HepG2 (cell line): ENCODE results near the gene PRKCD. TPM values are rescaled to one million over a fixed set of nuclear protein-coding genes. Genes with fewer than 3 reads are reported as not detected.

Source experiments
- CBFB ChIP-seq: sonication (generic); formaldehyde crosslinking; IDR thresholded peaks from 2 replicates; pipeline ENCODE4 v1.4.0; 2020; ENCODE audit warnings: missing genetic modification reagents
- CENPX ChIP-seq: sonication (generic); formaldehyde crosslinking; IDR thresholded peaks from 2 replicates; pipeline ENCODE4 v1.9.0; 2021; ENCODE audit warnings: mild to moderate bottlenecking, missing genetic modification reagents, moderate library complexity
- CSRNP2 ChIP-seq: sonication (generic); formaldehyde crosslinking; conservative IDR thresholded peaks from 2 replicates; pipeline ENCODE4 v1.8.0; 2022; ENCODE audit warnings: low read depth, missing genetic modification reagents
- FOSL1 ChIP-seq: sonication (generic); formaldehyde crosslinking; IDR thresholded peaks from 2 replicates; pipeline ENCODE4 v1.9.0; 2021; ENCODE audit warnings: missing genetic modification reagents, borderline replicate concordance
- HDAC1 ChIP-seq: sonication (generic); formaldehyde crosslinking; IDR thresholded peaks from 2 replicates; pipeline ENCODE4 v1.5.1; 2020; ENCODE audit warnings: mild to moderate bottlenecking, missing genetic modification reagents
- HIVEP1 ChIP-seq: sonication (generic); formaldehyde crosslinking; IDR thresholded peaks from 2 replicates; pipeline ENCODE4 v1.4.0; 2020; ENCODE audit warnings: mild to moderate bottlenecking, missing genetic modification reagents
- HMGA1 ChIP-seq: sonication (generic); formaldehyde crosslinking; conservative IDR thresholded peaks from 2 replicates; pipeline ENCODE4 v1.4.0; 2020; ENCODE audit warnings: missing genetic modification reagents
- KLF13 ChIP-seq: sonication (generic); formaldehyde crosslinking; IDR thresholded peaks from 2 replicates; pipeline ENCODE4 v1.4.0; 2020; ENCODE audit warnings: mild to moderate bottlenecking, missing genetic modification reagents
- MED1 ChIP-seq: sonication (generic); formaldehyde crosslinking; IDR thresholded peaks from 2 replicates; pipeline ENCODE4 v1.4.0; 2020; ENCODE audit warnings: missing genetic modification reagents
- MTF1 ChIP-seq: sonication (generic); formaldehyde crosslinking; IDR thresholded peaks from 2 replicates; pipeline ENCODE4 v1.5.0; 2020; ENCODE audit warnings: missing genetic modification reagents
- NFATC3 ChIP-seq: sonication (generic); formaldehyde crosslinking; IDR thresholded peaks from 2 replicates; pipeline ENCODE4 v1.5.1; 2020; ENCODE audit warnings: mild to moderate bottlenecking, missing genetic modification reagents
- NPAS2 ChIP-seq: sonication (generic); formaldehyde crosslinking; IDR thresholded peaks from 2 replicates; pipeline ENCODE4 v1.8.0; 2022; ENCODE audit warnings: mild to moderate bottlenecking, missing genetic modification reagents, borderline replicate concordance
- NR0B2 ChIP-seq: sonication (generic); formaldehyde crosslinking; IDR thresholded peaks from 2 replicates; pipeline ENCODE4 v1.4.0; 2020; ENCODE audit warnings: mild to moderate bottlenecking, missing genetic modification reagents
- SIX4 ChIP-seq: sonication (generic); formaldehyde crosslinking; IDR thresholded peaks from 2 replicates; pipeline ENCODE4 v1.4.0; 2020; ENCODE audit warnings: missing genetic modification reagents
- SNAPC5 ChIP-seq: sonication (generic); formaldehyde crosslinking; IDR thresholded peaks from 2 replicates; pipeline ENCODE4 v1.8.1; 2023; ENCODE audit warnings: mild to moderate bottlenecking, missing genetic modification reagents, borderline replicate concordance
- SP1 ChIP-seq, 2 experiments: fragments of 450-650 bp in 1 of 2; sonication (generic) in 1 of 2; formaldehyde crosslinking in 1 of 2; IDR thresholded peaks; 2 replicates each; pipeline versions ENCODE4 v1.4.0 to v1.6.1; 2016 to 2020; ENCODE audit warnings: missing genetic modification reagents in 1 of 2
- SP2 ChIP-seq: sonication (generic); formaldehyde crosslinking; IDR thresholded peaks from 2 replicates; pipeline ENCODE4 v1.5.1; 2020; ENCODE audit warnings: mild to moderate bottlenecking, missing genetic modification reagents
- TBX3 ChIP-seq: fragments of 450-650 bp; IDR thresholded peaks from 2 replicates; pipeline ENCODE4 v1.6.1; 2017; ENCODE audit warnings: antibody characterized with exemption, mild to moderate bottlenecking, inconsistent platforms, borderline replicate concordance
- YY1 ChIP-seq: IDR thresholded peaks from 2 replicates; pipeline ENCODE4 v1.6.1; 2011; ENCODE audit warnings: low read length, low read depth, moderate library complexity, mild to moderate bottlenecking; ENCODE audit not compliant: insufficient read depth, insufficient replicate concordance
- ZBTB42 ChIP-seq: sonication (generic); formaldehyde crosslinking; IDR thresholded peaks from 2 replicates; pipeline ENCODE4 v1.5.0; 2020; ENCODE audit warnings: mild to moderate bottlenecking, missing genetic modification reagents
- ZNF235 ChIP-seq: sonication (generic); formaldehyde crosslinking; IDR thresholded peaks from 2 replicates; pipeline ENCODE4 v1.8.1; 2023; ENCODE audit warnings: mild to moderate bottlenecking, missing genetic modification reagents, borderline replicate concordance
- ZNF24 ChIP-seq: fragments of 450-650 bp; IDR thresholded peaks from 2 replicates; pipeline ENCODE4 v1.6.1; 2017; ENCODE audit warnings: antibody characterized with exemption, mild to moderate bottlenecking
- ZNF275 ChIP-seq: sonication (generic); formaldehyde crosslinking; IDR thresholded peaks from 2 replicates; pipeline ENCODE4 v1.8.0; 2022; ENCODE audit warnings: missing genetic modification reagents, mild to moderate bottlenecking, inconsistent platforms, borderline replicate concordance
- ZNF501 ChIP-seq: sonication (generic); formaldehyde crosslinking; IDR thresholded peaks from 2 replicates; pipeline ENCODE4 v1.5.1; 2020; ENCODE audit warnings: mild to moderate bottlenecking, moderate library complexity, missing genetic modification reagents
- ZNF605 ChIP-seq: sonication (generic); formaldehyde crosslinking; IDR thresholded peaks from 2 replicates; pipeline ENCODE4 v1.8.0; 2022; ENCODE audit warnings: mild to moderate bottlenecking, missing genetic modification reagents
- ZNF773 ChIP-seq: sonication (generic); formaldehyde crosslinking; IDR thresholded peaks from 2 replicates; pipeline ENCODE4 v1.4.0; 2020; ENCODE audit warnings: missing genetic modification reagents, borderline replicate concordance
- ZNF777 ChIP-seq: sonication (generic); formaldehyde crosslinking; IDR thresholded peaks from 2 replicates; pipeline ENCODE4 v1.4.0; 2020; ENCODE audit warnings: missing genetic modification reagents
- ZSCAN21 ChIP-seq: sonication (generic); formaldehyde crosslinking; IDR thresholded peaks from 2 replicates; pipeline ENCODE4 v1.8.0; 2022; ENCODE audit warnings: mild to moderate bottlenecking, missing genetic modification reagents, moderate library complexity, borderline replicate concordance
- polyA plus RNA-seq, 8 experiments: library from polyadenylated mRNA; depleted of rRNA in 3 of 8; stranded (reverse) in 7 of 8; unstranded in 1 of 8; fragments of >200 nt; fragmentation: Illumina TruSeq in 4 of 8; extraction: Trizol in 4 of 8; gene quantifications; 2 replicates each; pipeline versions ENCODE4 v1.2.1 to v1.2.3, GENCODE V29; 2011 to 2016; ENCODE audit warnings: low read depth in 4 of 8, missing spikeins in 1 of 8, mixed read lengths in 1 of 8; ENCODE audit not compliant: insufficient read depth in 1 of 8
- total RNA-seq, 5 experiments: library from RNA; depleted of rRNA; stranded (reverse); fragments of >200 nt; fragmentation: Illumina TruSeq; extraction: Trizol; gene quantifications; 2 replicates each; pipeline ENCODE4 v1.2.3, GENCODE V29; 2016; ENCODE audit warnings: low read depth in 1 of 5
- TF ChIP-seq, protein P1 (sequence below): sonication (generic); formaldehyde crosslinking; IDR thresholded peaks from 2 replicates; pipeline ENCODE4 v1.5.1; 2020; ENCODE audit warnings: missing genetic modification reagents, mild to moderate bottlenecking, borderline replicate concordance

The PRKCD gene
- total and polyA plus RNA-seq, 2 of the 13 experiments (the other 11 are each of a cell fraction or from before 2014, with no cell fraction given): 1.6 to 40.7 TPM

DNA sequence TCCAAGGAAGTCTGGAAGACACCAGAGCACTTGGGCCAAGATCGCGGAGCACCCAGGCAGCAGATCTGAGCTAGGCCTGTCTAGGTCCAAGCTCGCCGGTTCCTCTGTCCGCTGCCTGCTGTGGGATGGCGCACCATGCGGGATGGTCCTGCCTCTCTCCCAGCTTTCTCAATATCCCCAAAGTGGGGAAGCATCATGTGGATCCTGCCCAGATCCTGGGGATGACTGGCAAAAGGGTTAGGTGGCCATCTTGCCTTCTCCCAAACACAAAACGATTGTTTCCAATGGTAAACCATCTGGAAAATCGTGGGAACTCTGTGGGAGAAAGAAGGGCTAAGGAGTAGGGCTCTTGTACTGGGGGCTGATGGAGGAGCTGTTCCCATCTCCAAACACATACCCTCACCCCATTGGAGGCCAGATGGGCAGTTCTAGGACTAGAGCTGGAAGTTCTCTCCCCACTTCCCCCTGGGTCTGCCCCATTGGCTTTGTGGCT is 8.9 kb downstream of the PRKCD start (continued):
- 0 out of 2 replicates have a peak, but pooled peaks have one; percentile 19 for TF ChIP-seq NR0B2
- no peak for TF ChIP-seq HMGA1 (CRISPR knock-in tag)
- no peak for TF ChIP-seq ZNF777 (CRISPR knock-in tag)
- TF ChIP-seq NPAS2 (CRISPR knock-in tag): no peak
- TF ChIP-seq HIVEP1 (CRISPR knock-in tag): no peak
- TF ChIP-seq SP2 (CRISPR knock-in tag): no peak
- no peak for TF ChIP-seq KLF13 (CRISPR knock-in tag)
- TF ChIP-seq TBX3: no peak
- no peak for TF ChIP-seq ZNF24
- no peak for TF ChIP-seq NFATC3 (CRISPR knock-in tag)
- TF ChIP-seq ZNF773: no peak
- TF ChIP-seq, protein P1, sequence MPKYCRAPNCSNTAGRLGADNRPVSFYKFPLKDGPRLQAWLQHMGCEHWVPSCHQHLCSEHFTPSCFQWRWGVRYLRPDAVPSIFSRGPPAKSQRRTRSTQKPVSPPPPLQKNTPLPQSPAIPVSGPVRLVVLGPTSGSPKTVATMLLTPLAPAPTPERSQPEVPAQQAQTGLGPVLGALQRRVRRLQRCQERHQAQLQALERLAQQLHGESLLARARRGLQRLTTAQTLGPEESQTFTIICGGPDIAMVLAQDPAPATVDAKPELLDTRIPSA (CRISPR knock-in tag): no peak
- no peak for TF ChIP-seq ZSCAN21
- no peak for TF ChIP-seq SP1 (IDR thresholded peaks at IDR 0.05)
- no peak for TF ChIP-seq SP1 (CRISPR knock-in tag; IDR thresholded peaks at IDR 0.05)
- no peak for TF ChIP-seq ZNF235 (CRISPR knock-in tag)
- TF ChIP-seq ZNF275: no peak
- no peak for TF ChIP-seq FOSL1 (CRISPR knock-in tag)
- TF ChIP-seq SNAPC5 (CRISPR knock-in tag): no peak
- TF ChIP-seq CSRNP2 (CRISPR knock-in tag): no peak
- TF ChIP-seq MTF1 (CRISPR knock-in tag): no peak
- TF ChIP-seq HDAC1 (CRISPR knock-in tag): no peak
- TF ChIP-seq YY1: no peak
- TF ChIP-seq ZBTB42: 0 out of 2 replicates have a peak, but pooled peaks have one; percentile 16
- TF ChIP-seq MED1 (CRISPR knock-in tag): no peak
- TF ChIP-seq ZNF605 (CRISPR knock-in tag): no peak
- no peak for TF ChIP-seq CBFB (CRISPR knock-in tag)
- TF ChIP-seq ZNF501 (CRISPR knock-in tag): no peak
- no peak for TF ChIP-seq CENPX (CRISPR knock-in tag)
- no peak for TF ChIP-seq SIX4 (CRISPR knock-in tag)
